A549 (cell line): ENCODE results near the gene SSH3. TPM values are rescaled to one million over a fixed set of nuclear protein-coding genes. Genes with fewer than 3 reads are reported as not detected.

ENCODE experiments used
- ATAC-seq, 2 experiments: fragments of 200-7000 bp in 1 of 2; fragments of >200 bp in 1 of 2; cut with Nextera tagmentation in 1 of 2; cut with Tn5 transposase in 1 of 2; 3 replicates each; pipeline versions ENCODE4 v1.8.0 to v1.9.1; 2018 to 2020; ENCODE audit warnings: mild to moderate bottlenecking in 1 of 2, moderate library complexity in 1 of 2
- CTCF ChIA-PET: fragments of 300-600 bp; sonication (Branson Sonifier 250); formaldehyde crosslinking; extraction: SDS; loops from one replicate; lab custom pipeline; 2021; ENCODE audit warnings: antibody characterized with exemption, inconsistent platforms; lab: Yijun Ruan, JAX
- POLR2A ChIA-PET: fragments of 350-600 bp; formaldehyde crosslinking; extraction: SDS; loops from one replicate; lab custom pipeline; 2021; ENCODE audit warnings: antibody characterized with exemption, inconsistent platforms; lab: Yijun Ruan, JAX
- DNase-seq, 2 experiments: peaks; one replicate each; pipeline versions ENCODE4 v3.0.0 to v3.0.0-alpha.2; 2011 to 2016; ENCODE audit warnings: low read depth in 1 of 2, low spot score in 1 of 2
- FAIRE-seq: peaks from 2 replicates; lab custom pipeline; 2011; peaks lifted over from hg19 to GRCh38; lab: Jason Lieb, UNC
- H3K27ac ChIP-seq, 2 experiments: fragments of >200 bp; sonication (Bioruptor Twin); formaldehyde crosslinking; 3 replicates each; pipeline ENCODE4 v1.5.1; 2016 to 2017
- H3K4me1 ChIP-seq: fragments of >200 bp; sonication (Bioruptor Twin); formaldehyde crosslinking; 3 replicates; pipeline ENCODE4 v1.6.1; 2016
- H3K4me2 ChIP-seq: fragments of >200 bp; sonication (Bioruptor Twin); formaldehyde crosslinking; 3 replicates; pipeline ENCODE4 v1.6.1; 2016
- H3K4me3 ChIP-seq: fragments of >200 bp; sonication (Bioruptor Twin); formaldehyde crosslinking; 3 replicates; pipeline ENCODE4 v1.5.1; 2016
- H3K9me3 ChIP-seq: fragments of >200 bp; sonication (Bioruptor Twin); formaldehyde crosslinking; 3 replicates; pipeline ENCODE4 v1.6.1; 2016
- CBX8 ChIP-seq: fragments of 200-600 bp; sonication (generic); IDR thresholded peaks from 2 replicates; pipeline ENCODE4 v1.6.1; 2016
- CEBPB ChIP-seq, 2 experiments: fragments of >200 bp in 1 of 2; sonication (Bioruptor Twin) in 1 of 2; formaldehyde crosslinking in 1 of 2; IDR thresholded peaks; 2 replicates each; pipeline ENCODE4 v1.6.1; 2012 to 2016
- EP300 ChIP-seq, 2 experiments: fragments of >200 bp; sonication (Bioruptor Twin); formaldehyde crosslinking; IDR thresholded peaks; 2 replicates in 1 of 2; 3 replicates in 1 of 2; pipeline ENCODE4 v1.6.1; 2016 to 2017
- ESRRA ChIP-seq: fragments of 150-350 bp; IDR thresholded peaks from 2 replicates; pipeline ENCODE4 v1.6.1; 2014; ENCODE audit warnings: mild to moderate bottlenecking, low read length, borderline replicate concordance
- FOSB ChIP-seq: fragments of 250-450 bp; sonication (Bioruptor Pico); IDR thresholded peaks from 2 replicates; pipeline ENCODE4 v1.5.0; 2020; ENCODE audit warnings: mild to moderate bottlenecking, moderate library complexity
- JUNB ChIP-seq: fragments of >200 bp; sonication (Bioruptor Twin); formaldehyde crosslinking; IDR thresholded peaks from 2 replicates; pipeline ENCODE4 v1.6.1; 2016
- KDM5A ChIP-seq: fragments of 200-600 bp; sonication (generic); IDR thresholded peaks from 2 replicates; pipeline ENCODE4 v1.6.1; 2016; ENCODE audit warnings: antibody characterized with exemption, mild to moderate bottlenecking
- NFE2L2 ChIP-seq: fragments of 150-350 bp; conservative IDR thresholded peaks from 2 replicates; pipeline ENCODE4 v1.6.1; 2014; ENCODE audit warnings: low read length
- RARB ChIP-seq: fragments of 250-450 bp; sonication (Bioruptor Pico); IDR thresholded peaks from 2 replicates; pipeline ENCODE4 v1.8.0; 2021; ENCODE audit warnings: mild to moderate bottlenecking, moderate library complexity
- SMC3 ChIP-seq: fragments of >200 bp; sonication (Bioruptor Twin); formaldehyde crosslinking; IDR thresholded peaks from 3 replicates; pipeline ENCODE4 v1.6.1; 2018; ENCODE audit warnings: inconsistent platforms
- SREBF2 ChIP-seq: fragments of 450-650 bp; IDR thresholded peaks from 2 replicates; pipeline ENCODE4 v1.6.1; 2014; ENCODE audit warnings: mild to moderate bottlenecking, moderate library complexity
- TP53 ChIP-seq: fragments of 250-450 bp; sonication (Bioruptor Pico); IDR thresholded peaks from 2 replicates; pipeline ENCODE4 v1.5.0; 2021; ENCODE audit warnings: mild to moderate bottlenecking, moderate library complexity
- ZSCAN20 ChIP-seq: fragments of 250-450 bp; sonication (Bioruptor Pico); IDR thresholded peaks from 2 replicates; pipeline ENCODE4 v1.8.0; 2022; ENCODE audit warnings: mild to moderate bottlenecking, moderate library complexity
- WGBS: methylation state at CpG from one replicate; pipeline ENCODE4 v1.1.6; 2017; ENCODE audit errors: missing lambda C conversion rate; 5-methylcytosine and 5-hydroxymethylcytosine counted together
- polyA plus RNA-seq, 4 experiments: library from polyadenylated mRNA; depleted of rRNA in 3 of 4; stranded (reverse); fragments of >200 nt; fragmentation: RNase III in 1 of 4; extraction: RNeasy Plus Mini Kit Qiagen cat#74134 plus additional on column Dnase treatment in 1 of 4; gene quantifications; 2 replicates in 3 of 4; 3 replicates in 1 of 4; pipeline ENCODE4 v1.2.3, GENCODE V29; 2011 to 2017
- TF ChIP-seq, protein P1 (sequence below): fragments of 450-650 bp; IDR thresholded peaks from 2 replicates; pipeline ENCODE4 v1.6.1; 2014; ENCODE audit warnings: antibody characterized with exemption
- TF ChIP-seq, protein P2 (sequence below): fragments of 200-600 bp; sonication (generic); IDR thresholded peaks from 2 replicates; pipeline ENCODE4 v1.6.1; 2016; ENCODE audit warnings: antibody characterized with exemption, mild to moderate bottlenecking, moderate library complexity
- TF ChIP-seq, protein P3 (sequence below): fragments of 250-450 bp; sonication (Bioruptor Pico); IDR thresholded peaks from 2 replicates; pipeline ENCODE4 v1.5.0; 2020; ENCODE audit warnings: low read depth, mild to moderate bottlenecking, moderate library complexity
- TF ChIP-seq, protein P4 (sequence below): fragments of >200 bp; sonication (Bioruptor Twin); formaldehyde crosslinking; IDR thresholded peaks from 2 replicates; pipeline ENCODE4 v1.6.1; 2016
- TF ChIP-seq, protein P5 (sequence below): IDR thresholded peaks from 2 replicates; pipeline ENCODE4 v1.6.1; 2012

SSH3 gene
- polyA plus RNA-seq, 2 of the 4 experiments (the other 2 are of a cell fraction): 13.9 to 24.1 TPM

DNA sequence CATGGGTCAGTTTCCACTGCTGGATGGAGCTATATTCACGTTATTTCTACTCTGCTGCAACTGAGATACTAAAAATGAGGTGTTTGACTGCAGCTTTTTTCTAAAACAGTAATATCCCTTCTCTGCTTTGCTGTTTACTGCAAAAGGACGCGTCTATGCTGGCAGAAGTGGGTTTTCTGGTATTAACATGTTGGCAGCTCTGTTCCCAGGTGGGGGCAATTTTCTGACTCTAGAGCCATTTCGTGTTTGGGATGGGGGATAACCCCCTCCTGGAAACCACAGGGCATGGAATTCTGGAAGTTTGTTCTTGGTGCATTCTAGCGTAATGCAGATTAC lies 32.2 kb upstream of the SSH3 start:
- TF ChIP-seq, protein P1, sequence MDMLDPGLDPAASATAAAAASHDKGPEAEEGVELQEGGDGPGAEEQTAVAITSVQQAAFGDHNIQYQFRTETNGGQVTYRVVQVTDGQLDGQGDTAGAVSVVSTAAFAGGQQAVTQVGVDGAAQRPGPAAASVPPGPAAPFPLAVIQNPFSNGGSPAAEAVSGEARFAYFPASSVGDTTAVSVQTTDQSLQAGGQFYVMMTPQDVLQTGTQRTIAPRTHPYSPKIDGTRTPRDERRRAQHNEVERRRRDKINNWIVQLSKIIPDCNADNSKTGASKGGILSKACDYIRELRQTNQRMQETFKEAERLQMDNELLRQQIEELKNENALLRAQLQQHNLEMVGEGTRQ: no peak
- TF ChIP-seq, protein P2, sequence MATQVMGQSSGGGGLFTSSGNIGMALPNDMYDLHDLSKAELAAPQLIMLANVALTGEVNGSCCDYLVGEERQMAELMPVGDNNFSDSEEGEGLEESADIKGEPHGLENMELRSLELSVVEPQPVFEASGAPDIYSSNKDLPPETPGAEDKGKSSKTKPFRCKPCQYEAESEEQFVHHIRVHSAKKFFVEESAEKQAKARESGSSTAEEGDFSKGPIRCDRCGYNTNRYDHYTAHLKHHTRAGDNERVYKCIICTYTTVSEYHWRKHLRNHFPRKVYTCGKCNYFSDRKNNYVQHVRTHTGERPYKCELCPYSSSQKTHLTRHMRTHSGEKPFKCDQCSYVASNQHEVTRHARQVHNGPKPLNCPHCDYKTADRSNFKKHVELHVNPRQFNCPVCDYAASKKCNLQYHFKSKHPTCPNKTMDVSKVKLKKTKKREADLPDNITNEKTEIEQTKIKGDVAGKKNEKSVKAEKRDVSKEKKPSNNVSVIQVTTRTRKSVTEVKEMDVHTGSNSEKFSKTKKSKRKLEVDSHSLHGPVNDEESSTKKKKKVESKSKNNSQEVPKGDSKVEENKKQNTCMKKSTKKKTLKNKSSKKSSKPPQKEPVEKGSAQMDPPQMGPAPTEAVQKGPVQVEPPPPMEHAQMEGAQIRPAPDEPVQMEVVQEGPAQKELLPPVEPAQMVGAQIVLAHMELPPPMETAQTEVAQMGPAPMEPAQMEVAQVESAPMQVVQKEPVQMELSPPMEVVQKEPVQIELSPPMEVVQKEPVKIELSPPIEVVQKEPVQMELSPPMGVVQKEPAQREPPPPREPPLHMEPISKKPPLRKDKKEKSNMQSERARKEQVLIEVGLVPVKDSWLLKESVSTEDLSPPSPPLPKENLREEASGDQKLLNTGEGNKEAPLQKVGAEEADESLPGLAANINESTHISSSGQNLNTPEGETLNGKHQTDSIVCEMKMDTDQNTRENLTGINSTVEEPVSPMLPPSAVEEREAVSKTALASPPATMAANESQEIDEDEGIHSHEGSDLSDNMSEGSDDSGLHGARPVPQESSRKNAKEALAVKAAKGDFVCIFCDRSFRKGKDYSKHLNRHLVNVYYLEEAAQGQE: no peak
- TF ChIP-seq CBX8 (no peak), NFE2L2 (no peak), SREBF2 (no peak), ESRRA (no peak), SMC3 (no peak), FOSB (CRISPR knock-in tag) (no peak), JUNB (no peak), KDM5A (no peak), RARB (CRISPR knock-in tag) (no peak)
- TF ChIP-seq, protein P3, sequence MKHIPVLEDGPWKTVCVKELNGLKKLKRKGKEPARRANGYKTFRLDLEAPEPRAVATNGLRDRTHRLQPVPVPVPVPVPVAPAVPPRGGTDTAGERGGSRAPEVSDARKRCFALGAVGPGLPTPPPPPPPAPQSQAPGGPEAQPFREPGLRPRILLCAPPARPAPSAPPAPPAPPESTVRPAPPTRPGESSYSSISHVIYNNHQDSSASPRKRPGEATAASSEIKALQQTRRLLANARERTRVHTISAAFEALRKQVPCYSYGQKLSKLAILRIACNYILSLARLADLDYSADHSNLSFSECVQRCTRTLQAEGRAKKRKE (CRISPR knock-in tag): no peak
- TF ChIP-seq, all 56 proteins: peak for 0
- no peak overlapping the region for H3K4me2 ChIP-seq
- ATAC-seq: no peak
- H3K9me3 ChIP-seq: no peaks in the 10 kb centered on the region
- CTCF ChIA-PET: interaction anchor here (0.6 to 4.1 kb wide), 7 partner anchors 9 to 392 kb away, joined by 4 to 34 read pairs (median 5); partner anchors contain the start of gene ANKRD13D
- H3K4me3 ChIP-seq: no peak overlapping the region
- 88% methylated on average over 5 of the region's 5 CpGs for WGBS
- no peak overlapping the region for H3K27ac ChIP-seq
- no peak for FAIRE-seq
- POLR2A ChIA-PET: interaction anchor here (1.9 kb wide), 1 partner anchor 17 kb away, joined by 6 read pairs; the partner anchor contains the start of gene ANKRD13D
- DNase-seq: no peak
- H3K4me1 ChIP-seq: peaks cover 17% of the 10 kb centered on the region; the same call in 2 of the 3 replicates

DNA sequence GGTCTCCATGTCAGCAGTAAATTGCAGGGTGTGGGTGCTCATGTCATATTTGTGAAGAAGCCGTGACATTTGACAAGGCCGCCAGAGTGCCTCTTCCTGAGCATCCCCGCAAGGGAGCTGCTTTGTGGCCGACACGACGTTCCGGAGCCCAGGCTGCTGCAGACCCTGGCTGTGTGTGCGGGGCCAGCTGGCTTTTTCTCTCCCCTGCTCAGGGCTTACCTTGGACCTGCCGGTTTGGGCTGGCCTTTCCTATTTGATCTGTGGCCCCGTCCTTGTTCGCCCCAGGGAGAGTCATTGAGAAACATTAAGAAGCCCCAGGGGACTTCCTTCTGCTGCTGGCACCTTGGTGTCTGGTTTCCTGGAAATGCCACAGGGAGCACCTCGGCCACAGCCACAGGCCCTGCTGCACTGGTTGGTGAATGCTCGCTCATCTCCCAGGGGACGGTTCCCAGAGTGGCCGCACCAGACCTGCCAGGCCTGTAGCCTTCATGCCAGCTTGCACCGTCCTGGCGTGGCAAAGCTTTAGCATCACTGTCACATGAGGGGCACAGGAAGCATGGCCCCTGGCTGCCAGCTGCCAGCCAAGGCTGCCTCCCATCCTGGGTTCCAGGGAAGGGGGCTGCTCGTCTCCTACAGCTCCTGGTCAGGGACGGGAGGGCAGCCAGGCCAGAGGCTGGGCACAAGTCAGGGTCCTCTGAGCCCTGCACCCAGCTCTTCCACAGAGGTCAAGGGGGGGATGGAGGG lies 31.6 kb upstream of the SSH3 start:
- ChIA-PET POLR2A (interaction anchor here (1.9 kb wide), 1 partner anchor 17 kb away, joined by 6 read pairs; the partner anchor contains the start of gene ANKRD13D), CTCF (interaction anchor here (0.5 to 4.1 kb wide), 10 partner anchors 9 to 391 kb away, joined by 3 to 34 read pairs (median 4); partner anchors contain the start of genes ANKRD13D and SSH3)
- H3K4me1 ChIP-seq: peaks cover 17% of the 10 kb centered on the region; the same call in 2 of the 3 replicates
- DNase-seq (no peak), FAIRE-seq (no peak), ATAC-seq (no peak)
- TF ChIP-seq KDM5A (no peak), CEBPB (IDR thresholded peaks at IDR 0.05) (no peak), ZSCAN20 (CRISPR knock-in tag) (no peak), EP300 (IDR thresholded peaks at IDR 0.05) (no peak), TP53 (CRISPR knock-in tag) (no peak), ESRRA (no peak)
- TF ChIP-seq, protein P4, sequence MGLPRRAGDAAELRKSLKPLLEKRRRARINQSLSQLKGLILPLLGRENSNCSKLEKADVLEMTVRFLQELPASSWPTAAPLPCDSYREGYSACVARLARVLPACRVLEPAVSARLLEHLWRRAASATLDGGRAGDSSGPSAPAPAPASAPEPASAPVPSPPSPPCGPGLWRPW: no peak
- TF ChIP-seq, protein P1: no peak
- TF ChIP-seq, protein P5, sequence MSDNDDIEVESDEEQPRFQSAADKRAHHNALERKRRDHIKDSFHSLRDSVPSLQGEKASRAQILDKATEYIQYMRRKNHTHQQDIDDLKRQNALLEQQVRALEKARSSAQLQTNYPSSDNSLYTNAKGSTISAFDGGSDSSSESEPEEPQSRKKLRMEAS: no peak
- no peak overlapping the region for H3K4me3 ChIP-seq
- H3K27ac ChIP-seq: no peak overlapping the region
- 95% methylated on average over 18 of the region's 19 CpGs for WGBS
- H3K9me3 ChIP-seq: no peaks in the 10 kb centered on the region
- H3K4me2 ChIP-seq: no peak overlapping the region
